Measurements from ENCODE around the gene NAT8L.
A peak's percentile ranks its signal among the peaks of the same experiment; 100 is the strongest.
"Not testable (repeated sequence)": the region's sequence is repeated elsewhere in the genome, so short reads cannot be mapped to it uniquely, and the experiment has no call there.

The NAT8L gene

GRCh38 chr4:2059046-2059725 lies at the start of gene NAT8L:
NAT8L (plus strand) TSS chr4:2059327; CDS start chr4:2059512, 185 bp downstream.
- no peak for DNase-seq (ENCODE audit: low read depth, low spot score)

- DNase-seq (ENCODE audit: low read depth, low spot score) = peak; percentile 63
These were observed 49.4 kb upstream of the NAT8L start for GRCh38 chr4:2009651-2010233.

- no peak for DNase-seq (ENCODE audit: low read depth, low spot score)
These were observed 47.5 kb upstream of the NAT8L start for GRCh38 chr4:2011583-2011982.

GRCh38 chr4:2015008-2015407 lies 44.1 kb upstream of the NAT8L start:
- DNase-seq (ENCODE audit: low read depth, low spot score) = no peak

GRCh38 chr4:2021358-2022018 lies 37.6 kb upstream of the NAT8L start:
- DNase-seq (ENCODE audit: low read depth, low spot score) = peak; percentile 88

GRCh38 chr4:2024683-2025082 lies 34.4 kb upstream of the NAT8L start:
- DNase-seq (ENCODE audit: low read depth, low spot score) = no peak

- no peak for DNase-seq (ENCODE audit: low read depth, low spot score)
These were observed 33.3 kb upstream of the NAT8L start for GRCh38 chr4:2025817-2026216.

- DNase-seq (ENCODE audit: low read depth, low spot score) = not testable (repeated sequence)
These were observed 32.0 kb upstream of the NAT8L start for GRCh38 chr4:2027120-2027519.

- not testable (repeated sequence) for DNase-seq (ENCODE audit: low read depth, low spot score)
These were observed 28.0 kb upstream of the NAT8L start for GRCh38 chr4:2031161-2031560.

- no peak for DNase-seq (ENCODE audit: low read depth, low spot score)
These were observed 22.8 kb upstream of the NAT8L start for GRCh38 chr4:2036327-2036726.

- no peak for DNase-seq (ENCODE audit: low read depth, low spot score)
These were observed 22.3 kb upstream of the NAT8L start for GRCh38 chr4:2036866-2037265.

- no peak for DNase-seq (ENCODE audit: low read depth, low spot score)
These were observed 18.5 kb upstream of the NAT8L start for GRCh38 chr4:2040391-2041238.

- DNase-seq (ENCODE audit: low read depth, low spot score) = peak; percentile 88
These were observed 17.6 kb upstream of the NAT8L start for GRCh38 chr4:2041239-2042130.

- no peak for DNase-seq (ENCODE audit: low read depth, low spot score)
These were observed 16.8 kb upstream of the NAT8L start for GRCh38 chr4:2042204-2042946.

- no peak for DNase-seq (ENCODE audit: low read depth, low spot score)
These were observed 16.2 kb upstream of the NAT8L start for GRCh38 chr4:2042947-2043395.

GRCh38 chr4:2043396-2044118 lies 15.6 kb upstream of the NAT8L start:
- no peak for DNase-seq (ENCODE audit: low read depth, low spot score)

GRCh38 chr4:2044119-2044485 lies 15.0 kb upstream of the NAT8L start:
- no peak for DNase-seq (ENCODE audit: low read depth, low spot score)

GRCh38 chr4:2044542-2045517 lies 14.3 kb upstream of the NAT8L start:
- DNase-seq (ENCODE audit: low read depth, low spot score) = no peak

Measured in ELF-1 (cell line).